NB4 (cell line): Measurements from ENCODE around the gene FOLR2.
"Not testable (repeated sequence)": the region's sequence is repeated elsewhere in the genome, so short reads cannot be mapped to it uniquely, and the experiment has no call there.

ENCODE experiments used
- DNase-seq: peaks from one replicate; pipeline ENCODE4 v3.0.0; 2010; ENCODE audit warnings: low read depth
- H3K4me3 ChIP-seq: one replicate; pipeline ENCODE4 v1.5.1; 2011; ENCODE audit warnings: mild to moderate bottlenecking, low read depth, low read length, moderate library complexity
- MYC ChIP-seq: IDR thresholded peaks from 2 replicates; pipeline ENCODE4 v1.6.1; 2011; ENCODE audit warnings: low read depth, low read length
- POLR2A ChIP-seq: IDR thresholded peaks from 2 replicates; pipeline ENCODE4 v1.6.1; 2011; ENCODE audit warnings: mild to moderate bottlenecking; ENCODE audit not compliant: insufficient read length; ENCODE audit errors: extremely low read depth
- TF ChIP-seq, protein P1 (sequence below): IDR thresholded peaks from 2 replicates; pipeline ENCODE4 v1.6.1; 2011; ENCODE audit warnings: low read depth, low read length
- TF ChIP-seq, protein P2 (sequence below): IDR thresholded peaks from one replicate; pipeline ENCODE4 v1.5.1; 2012; ENCODE audit warnings: low read depth, low read length

Gene FOLR2

DNA sequence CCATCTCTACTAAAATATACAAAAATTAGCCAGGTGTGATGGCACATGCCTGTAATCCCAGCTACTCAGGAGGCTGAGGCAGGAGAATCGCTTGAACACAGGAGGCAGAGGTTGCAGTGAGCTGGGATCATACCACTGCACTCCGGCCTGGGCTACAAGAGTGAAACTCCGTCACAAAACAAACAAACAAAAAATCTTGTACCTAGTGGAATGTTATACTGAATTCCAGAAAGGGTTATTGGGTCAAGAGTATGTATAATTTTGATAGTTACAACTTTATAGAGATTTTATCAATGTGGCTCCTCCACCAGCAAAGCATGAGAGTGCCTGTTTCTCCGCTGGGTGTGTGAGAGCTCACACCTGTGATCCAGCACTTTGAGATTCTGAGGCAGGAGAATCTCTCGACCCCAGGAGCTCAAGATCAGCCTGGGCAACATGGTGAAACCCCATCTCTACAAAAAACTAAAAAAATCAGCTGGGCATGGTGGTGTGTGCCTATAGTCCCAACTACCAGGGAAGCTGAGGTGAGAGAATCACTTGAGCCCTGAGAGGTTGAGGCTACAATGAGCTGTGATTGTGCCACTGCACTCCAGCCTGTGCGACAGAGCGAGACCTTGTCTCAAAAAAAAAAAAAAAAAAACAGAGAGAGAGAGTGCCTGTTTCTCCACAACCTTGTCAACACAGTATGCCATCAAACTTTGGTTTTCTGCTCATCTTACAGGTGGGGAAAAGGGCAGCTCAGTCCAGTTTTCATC lies 37.4 kb upstream of the FOLR2 start:
- no peak for DNase-seq
- TF ChIP-seq, protein P1, sequence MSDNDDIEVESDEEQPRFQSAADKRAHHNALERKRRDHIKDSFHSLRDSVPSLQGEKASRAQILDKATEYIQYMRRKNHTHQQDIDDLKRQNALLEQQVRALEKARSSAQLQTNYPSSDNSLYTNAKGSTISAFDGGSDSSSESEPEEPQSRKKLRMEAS = no peak
- no peak for TF ChIP-seq POLR2A
- no peak for TF ChIP-seq MYC
- TF ChIP-seq, protein P2, sequence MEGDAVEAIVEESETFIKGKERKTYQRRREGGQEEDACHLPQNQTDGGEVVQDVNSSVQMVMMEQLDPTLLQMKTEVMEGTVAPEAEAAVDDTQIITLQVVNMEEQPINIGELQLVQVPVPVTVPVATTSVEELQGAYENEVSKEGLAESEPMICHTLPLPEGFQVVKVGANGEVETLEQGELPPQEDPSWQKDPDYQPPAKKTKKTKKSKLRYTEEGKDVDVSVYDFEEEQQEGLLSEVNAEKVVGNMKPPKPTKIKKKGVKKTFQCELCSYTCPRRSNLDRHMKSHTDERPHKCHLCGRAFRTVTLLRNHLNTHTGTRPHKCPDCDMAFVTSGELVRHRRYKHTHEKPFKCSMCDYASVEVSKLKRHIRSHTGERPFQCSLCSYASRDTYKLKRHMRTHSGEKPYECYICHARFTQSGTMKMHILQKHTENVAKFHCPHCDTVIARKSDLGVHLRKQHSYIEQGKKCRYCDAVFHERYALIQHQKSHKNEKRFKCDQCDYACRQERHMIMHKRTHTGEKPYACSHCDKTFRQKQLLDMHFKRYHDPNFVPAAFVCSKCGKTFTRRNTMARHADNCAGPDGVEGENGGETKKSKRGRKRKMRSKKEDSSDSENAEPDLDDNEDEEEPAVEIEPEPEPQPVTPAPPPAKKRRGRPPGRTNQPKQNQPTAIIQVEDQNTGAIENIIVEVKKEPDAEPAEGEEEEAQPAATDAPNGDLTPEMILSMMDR = no peak
- H3K4me3 ChIP-seq = no peak overlapping the region

DNA sequence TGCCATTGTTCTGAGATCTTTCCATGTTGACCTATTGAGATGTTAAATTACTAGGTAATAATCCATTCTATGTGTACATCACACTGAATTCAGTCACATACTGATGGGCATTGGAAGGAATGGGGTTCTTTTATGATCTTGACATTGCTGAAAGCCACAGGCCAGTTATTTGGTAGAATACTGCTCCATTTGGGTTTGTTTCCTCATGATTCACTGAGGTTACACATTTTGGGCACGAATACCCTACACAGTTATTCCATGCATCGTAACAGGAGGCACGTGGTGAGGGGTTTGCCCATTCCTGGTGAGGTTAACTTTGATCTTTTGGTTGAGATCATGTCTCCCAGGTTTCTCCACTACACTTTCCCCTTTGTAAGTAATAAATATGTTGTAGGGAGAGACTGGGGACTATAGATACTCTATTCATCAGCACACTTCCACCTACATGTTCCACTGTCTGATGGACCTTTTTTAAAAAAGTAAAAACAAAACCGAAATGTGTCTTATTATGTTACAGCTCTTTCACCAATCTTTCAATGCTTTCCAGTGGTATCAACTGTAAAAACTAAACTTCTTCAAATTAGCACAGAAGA lies 36.7 kb upstream of the FOLR2 start:
- no peak overlapping the region for H3K4me3 ChIP-seq
- DNase-seq = peak; percentile 16
- TF ChIP-seq, protein P1 = no peak
- TF ChIP-seq, protein P2 = no peak
- no peak for TF ChIP-seq MYC
- TF ChIP-seq POLR2A = no peak

DNA sequence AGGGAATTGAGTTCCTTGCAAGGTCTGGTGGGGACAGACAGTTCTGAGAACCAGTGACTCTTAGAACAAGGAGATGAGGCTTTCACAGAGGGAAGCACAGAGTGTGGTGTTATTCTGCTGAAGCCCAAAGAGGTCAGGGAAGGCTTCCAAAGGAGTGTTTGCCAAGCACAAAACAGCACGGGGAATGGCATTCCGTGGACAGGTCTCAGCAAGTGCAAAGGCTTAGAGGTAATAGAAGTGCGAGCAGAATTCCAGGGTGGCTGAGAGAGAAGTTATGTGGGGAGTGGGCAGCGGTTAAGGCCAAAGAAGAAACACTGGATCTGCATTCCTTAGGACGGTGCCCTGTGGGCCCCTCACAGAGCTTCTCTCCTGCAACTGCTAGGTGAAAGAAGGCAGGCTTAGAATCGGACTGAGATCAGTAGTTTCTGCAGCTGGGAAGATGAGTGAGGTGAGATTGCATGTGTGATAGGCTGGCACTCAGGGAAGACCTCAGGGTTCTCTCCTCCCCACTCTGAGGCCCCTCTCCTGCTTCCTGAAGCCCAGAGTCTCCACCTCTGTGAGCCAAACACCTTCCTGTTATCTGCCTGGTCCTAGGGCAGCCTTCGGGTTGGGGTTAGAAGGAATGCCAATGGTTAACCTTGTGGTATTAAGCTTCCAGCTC lies 35.6 kb upstream of the FOLR2 start:
- not testable (repeated sequence) for DNase-seq, H3K4me3 ChIP-seq

DNA sequence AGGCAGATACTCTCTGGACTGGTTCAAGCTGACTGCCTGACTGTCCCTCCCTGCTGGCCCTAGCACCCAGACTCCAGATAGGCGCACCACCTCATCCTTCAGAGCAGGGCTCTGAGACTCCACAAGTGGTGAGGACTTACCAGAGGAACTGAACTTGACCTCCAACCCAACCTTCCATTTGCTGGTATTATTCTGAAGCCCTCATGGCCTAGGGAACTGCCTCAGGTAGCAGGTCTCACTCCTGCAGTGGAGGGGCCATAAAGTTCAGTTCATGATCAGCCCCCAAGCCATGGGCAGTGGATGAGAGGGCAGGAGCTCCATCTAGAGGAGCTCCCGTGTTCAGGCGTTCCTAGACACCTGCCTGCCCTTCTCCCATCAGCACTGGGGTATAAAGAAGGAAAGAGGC lies 35.0 kb upstream of the FOLR2 start:
- H3K4me3 ChIP-seq = not testable (repeated sequence)
- DNase-seq = peak; percentile 29

DNA sequence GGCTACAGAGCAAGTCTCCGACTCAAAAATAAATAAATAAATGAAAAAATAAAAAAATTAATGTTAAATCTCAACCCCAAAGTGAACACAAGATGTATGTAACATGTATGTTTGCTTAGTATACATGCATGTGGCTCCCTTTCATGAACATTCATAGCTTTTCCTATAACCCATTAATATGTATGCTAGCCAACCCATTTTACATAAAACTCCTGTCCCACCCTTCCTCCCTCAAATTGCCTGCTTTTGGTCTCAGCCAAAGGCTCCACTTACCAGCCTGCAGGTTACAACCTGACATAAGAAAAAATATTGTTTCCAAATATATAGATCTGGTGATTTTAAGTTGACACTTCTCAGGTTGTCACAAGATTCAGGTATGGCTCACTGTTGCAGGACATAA lies 28.3 kb upstream of the FOLR2 start:
- no peak for DNase-seq
- TF ChIP-seq, protein P2 = no peak
- no peak for TF ChIP-seq POLR2A
- TF ChIP-seq MYC = no peak
- H3K4me3 ChIP-seq = no peak overlapping the region

DNA sequence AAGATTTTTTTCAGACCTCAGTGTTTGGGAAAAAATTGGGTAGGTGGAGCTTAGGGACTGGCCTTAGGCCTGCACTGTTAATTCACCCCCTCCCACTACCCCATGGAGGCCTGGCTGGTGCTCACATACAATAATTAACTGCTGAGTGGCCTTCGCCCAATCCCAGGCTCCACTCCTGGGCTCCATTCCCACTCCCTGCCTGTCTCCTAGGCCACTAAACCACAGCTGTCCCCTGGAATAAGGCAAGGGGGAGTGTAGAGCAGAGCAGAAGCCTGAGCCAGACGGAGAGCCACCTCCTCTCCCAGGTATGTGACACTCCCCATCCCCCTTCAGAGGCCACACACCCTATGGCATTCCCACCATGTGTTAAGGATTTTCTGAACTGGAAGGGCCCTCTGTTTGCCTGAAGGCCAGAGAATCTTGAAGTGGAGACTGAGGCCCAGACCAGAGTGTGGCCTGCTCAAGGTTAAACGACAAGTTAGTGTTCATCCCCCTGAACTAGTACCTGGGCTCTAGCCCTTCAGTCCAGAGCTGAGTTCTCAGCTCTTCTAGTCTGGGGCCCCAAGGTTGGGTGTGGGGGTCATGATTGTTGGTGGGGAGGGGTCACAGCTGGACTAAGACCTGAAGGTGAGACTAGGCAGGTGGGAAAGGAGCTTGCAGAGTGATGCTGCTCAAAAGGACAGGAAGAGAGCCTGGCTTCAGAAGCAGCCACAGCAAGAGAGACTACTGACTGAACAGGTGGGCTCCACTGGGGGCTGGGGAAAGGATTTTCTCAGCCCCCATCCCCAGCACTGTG lies 26.9 kb upstream of the FOLR2 start:
- DNase-seq = no peak

More for the DNA sequence above, 26.9 kb upstream of the FOLR2 start:
- no peak for TF ChIP-seq MYC
- TF ChIP-seq, protein P2 = no peak
- TF ChIP-seq POLR2A = no peak
- TF ChIP-seq, protein P1 = no peak
- H3K4me3 ChIP-seq = no peak overlapping the region
